ENCODE data around the gene KCNN2. TPM values are rescaled to one million over a fixed set of nuclear protein-coding genes. Genes with fewer than 3 reads are reported as not detected.

KCNN2 gene
- polyA plus RNA-seq, 1 donor from 2014 or later: 1.0 TPM

DNA sequence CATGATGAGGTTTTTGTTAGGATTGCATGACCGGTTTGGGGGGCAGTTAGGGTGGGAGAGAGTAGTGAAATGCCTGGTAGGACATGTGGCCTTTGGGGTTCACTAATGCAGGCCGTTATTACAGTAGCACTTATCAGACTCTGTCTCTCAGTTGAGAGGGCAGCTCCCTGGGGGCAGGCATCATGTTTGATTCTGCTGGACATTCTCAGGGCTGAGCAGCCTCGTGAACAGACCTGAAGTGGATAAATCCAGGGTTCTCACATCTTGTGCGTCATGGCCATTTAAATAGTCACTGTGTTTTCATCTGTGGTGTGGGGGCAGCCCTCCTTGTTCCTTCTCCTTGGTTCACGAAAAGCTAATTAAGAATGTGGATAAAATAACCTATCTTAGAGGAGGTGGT is 18.9 kb downstream of the KCNN2 start:
- no peaks in the 10 kb centered on the region for H3K9me2 ChIP-seq (ENCODE audit: insufficient read depth, low read length)
- TF ChIP-seq POLR2AphosphoS5 (IDR thresholded peaks at IDR 0.05): no peak
- TF ChIP-seq, protein P1, sequence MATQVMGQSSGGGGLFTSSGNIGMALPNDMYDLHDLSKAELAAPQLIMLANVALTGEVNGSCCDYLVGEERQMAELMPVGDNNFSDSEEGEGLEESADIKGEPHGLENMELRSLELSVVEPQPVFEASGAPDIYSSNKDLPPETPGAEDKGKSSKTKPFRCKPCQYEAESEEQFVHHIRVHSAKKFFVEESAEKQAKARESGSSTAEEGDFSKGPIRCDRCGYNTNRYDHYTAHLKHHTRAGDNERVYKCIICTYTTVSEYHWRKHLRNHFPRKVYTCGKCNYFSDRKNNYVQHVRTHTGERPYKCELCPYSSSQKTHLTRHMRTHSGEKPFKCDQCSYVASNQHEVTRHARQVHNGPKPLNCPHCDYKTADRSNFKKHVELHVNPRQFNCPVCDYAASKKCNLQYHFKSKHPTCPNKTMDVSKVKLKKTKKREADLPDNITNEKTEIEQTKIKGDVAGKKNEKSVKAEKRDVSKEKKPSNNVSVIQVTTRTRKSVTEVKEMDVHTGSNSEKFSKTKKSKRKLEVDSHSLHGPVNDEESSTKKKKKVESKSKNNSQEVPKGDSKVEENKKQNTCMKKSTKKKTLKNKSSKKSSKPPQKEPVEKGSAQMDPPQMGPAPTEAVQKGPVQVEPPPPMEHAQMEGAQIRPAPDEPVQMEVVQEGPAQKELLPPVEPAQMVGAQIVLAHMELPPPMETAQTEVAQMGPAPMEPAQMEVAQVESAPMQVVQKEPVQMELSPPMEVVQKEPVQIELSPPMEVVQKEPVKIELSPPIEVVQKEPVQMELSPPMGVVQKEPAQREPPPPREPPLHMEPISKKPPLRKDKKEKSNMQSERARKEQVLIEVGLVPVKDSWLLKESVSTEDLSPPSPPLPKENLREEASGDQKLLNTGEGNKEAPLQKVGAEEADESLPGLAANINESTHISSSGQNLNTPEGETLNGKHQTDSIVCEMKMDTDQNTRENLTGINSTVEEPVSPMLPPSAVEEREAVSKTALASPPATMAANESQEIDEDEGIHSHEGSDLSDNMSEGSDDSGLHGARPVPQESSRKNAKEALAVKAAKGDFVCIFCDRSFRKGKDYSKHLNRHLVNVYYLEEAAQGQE (IDR thresholded peaks at IDR 0.05; ENCODE audit: borderline replicate concordance): no peak

DNA sequence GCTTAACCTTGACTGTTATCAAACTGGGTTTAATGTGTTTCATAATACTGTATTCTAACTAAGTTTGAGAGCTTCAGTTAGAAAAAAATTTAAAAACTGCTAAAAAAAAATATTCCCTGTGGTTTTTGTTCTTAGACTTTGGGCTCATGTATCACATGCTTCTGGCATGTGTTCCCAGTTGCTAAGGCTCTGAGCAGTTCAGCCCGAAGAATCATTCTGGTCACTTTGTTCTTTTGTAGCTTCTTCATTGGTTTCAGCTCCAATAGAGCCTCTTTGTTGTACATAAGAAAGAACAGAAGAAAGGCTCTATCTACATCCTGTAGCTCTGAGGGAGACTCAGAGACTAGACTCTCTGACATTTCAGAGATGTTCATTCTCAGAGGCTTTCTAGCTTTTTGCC is 25.6 kb downstream of the KCNN2 start:
- H3K9me3 ChIP-seq (ENCODE audit: low read length): no peaks in the 10 kb centered on the region
- no peak overlapping the region for H3K27ac ChIP-seq (ENCODE audit: low read length)
- no peak overlapping the region for H3K4me3 ChIP-seq (ENCODE audit: low read length)
- H2AFZ ChIP-seq (ENCODE audit: low read depth, low read length): no peak overlapping the region
- H4K20me1 ChIP-seq (ENCODE audit: insufficient read depth): no peaks in the 10 kb centered on the region
- H3K9ac ChIP-seq (ENCODE audit: low read length): no peak overlapping the region
- no peaks in the 10 kb centered on the region for H3K79me2 ChIP-seq (replicated peaks; ENCODE audit: insufficient read depth, low read length)
- no peak overlapping the region for H3K4me2 ChIP-seq (ENCODE audit: low read length)
- no peaks in the 10 kb centered on the region for H3K9me2 ChIP-seq (ENCODE audit: insufficient read depth, low read length)
- H3F3A ChIP-seq (ENCODE audit: insufficient read depth, low read length, poor library complexity, severe bottlenecking): no peaks in the 10 kb centered on the region
- TF ChIP-seq SMC3 (conservative IDR thresholded peaks at IDR 0.05; ENCODE audit: poor library complexity): no peak
- no peak for TF ChIP-seq RAD21 (conservative IDR thresholded peaks at IDR 0.05)
- no peak for TF ChIP-seq TAF1 (IDR thresholded peaks at IDR 0.05; ENCODE audit: low read depth)
- TF ChIP-seq EZH2 (IDR thresholded peaks at IDR 0.05; ENCODE audit: borderline replicate concordance, insufficient read depth, low read length, poor library complexity, severe bottlenecking): no peak
- TF ChIP-seq, protein P1 (IDR thresholded peaks at IDR 0.05; ENCODE audit: borderline replicate concordance): no peak
- TF ChIP-seq POLR2AphosphoS5 (IDR thresholded peaks at IDR 0.05): no peak
- no peak for TF ChIP-seq EP300 (conservative IDR thresholded peaks at IDR 0.05; ENCODE audit: poor library complexity, severe bottlenecking)
- TF ChIP-seq, protein P2, sequence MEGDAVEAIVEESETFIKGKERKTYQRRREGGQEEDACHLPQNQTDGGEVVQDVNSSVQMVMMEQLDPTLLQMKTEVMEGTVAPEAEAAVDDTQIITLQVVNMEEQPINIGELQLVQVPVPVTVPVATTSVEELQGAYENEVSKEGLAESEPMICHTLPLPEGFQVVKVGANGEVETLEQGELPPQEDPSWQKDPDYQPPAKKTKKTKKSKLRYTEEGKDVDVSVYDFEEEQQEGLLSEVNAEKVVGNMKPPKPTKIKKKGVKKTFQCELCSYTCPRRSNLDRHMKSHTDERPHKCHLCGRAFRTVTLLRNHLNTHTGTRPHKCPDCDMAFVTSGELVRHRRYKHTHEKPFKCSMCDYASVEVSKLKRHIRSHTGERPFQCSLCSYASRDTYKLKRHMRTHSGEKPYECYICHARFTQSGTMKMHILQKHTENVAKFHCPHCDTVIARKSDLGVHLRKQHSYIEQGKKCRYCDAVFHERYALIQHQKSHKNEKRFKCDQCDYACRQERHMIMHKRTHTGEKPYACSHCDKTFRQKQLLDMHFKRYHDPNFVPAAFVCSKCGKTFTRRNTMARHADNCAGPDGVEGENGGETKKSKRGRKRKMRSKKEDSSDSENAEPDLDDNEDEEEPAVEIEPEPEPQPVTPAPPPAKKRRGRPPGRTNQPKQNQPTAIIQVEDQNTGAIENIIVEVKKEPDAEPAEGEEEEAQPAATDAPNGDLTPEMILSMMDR (IDR thresholded peaks at IDR 0.05; ENCODE audit: poor library complexity, severe bottlenecking): no peak
- TF ChIP-seq MXI1 (conservative IDR thresholded peaks at IDR 0.05; ENCODE audit: poor library complexity, severe bottlenecking): no peak
- H3K27me3 ChIP-seq (ENCODE audit: insufficient read depth, low read depth, low read length): no peaks in the 10 kb centered on the region
- H3K36me3 ChIP-seq (ENCODE audit: insufficient read depth, low read length): no peaks in the 10 kb centered on the region

More for the DNA sequence above, 18.9 kb downstream of the KCNN2 start:
- Histone ChIP-seq H3K36me3 (ENCODE audit: insufficient read depth, low read length) (no peaks in the 10 kb centered on the region), H3K79me2 (replicated peaks; ENCODE audit: insufficient read depth, low read length) (no peaks in the 10 kb centered on the region), H3K9me3 (ENCODE audit: low read length) (no peaks in the 10 kb centered on the region), H3K27me3 (ENCODE audit: insufficient read depth, low read depth, low read length) (no peaks in the 10 kb centered on the region), H3K4me3 (ENCODE audit: low read length) (no peak overlapping the region), H3K27ac (ENCODE audit: low read length) (no peak overlapping the region), H2AFZ (ENCODE audit: low read depth, low read length) (no peak overlapping the region), H4K20me1 (ENCODE audit: insufficient read depth) (no peaks in the 10 kb centered on the region), H3K4me2 (ENCODE audit: low read length) (no peak overlapping the region), H3K9ac (ENCODE audit: low read length) (no peak overlapping the region), H3F3A (ENCODE audit: insufficient read depth, low read length, poor library complexity, severe bottlenecking) (no peaks in the 10 kb centered on the region)
